Fibroblast of villous mesenchyme (primary cell): ENCODE measurements around the gene GLIS2. TPM values are rescaled to one million over a fixed set of nuclear protein-coding genes. Genes with fewer than 3 reads are reported as not detected.

Experiments
- DNase-seq: peaks from one replicate; pipeline ENCODE4 v3.0.0-alpha.2; 2010; ENCODE audit warnings: low read depth
- H3K4me3 ChIP-seq: 2 replicates; pipeline ENCODE4 v1.5.1; 2011; ENCODE audit warnings: low read depth, mild to moderate bottlenecking, low read length
- CTCF ChIP-seq: IDR thresholded peaks from 2 replicates; pipeline ENCODE4 v1.5.1; 2012; ENCODE audit warnings: low read depth, mild to moderate bottlenecking, low read length; ENCODE audit not compliant: insufficient read depth
- total RNA-seq: library from RNA; depleted of rRNA; stranded (reverse); fragments of >200 nt; gene quantifications from 2 replicates; pipeline ENCODE4 v1.2.3, GENCODE V29; 2012

GLIS2 gene
- total RNA-seq, 1 donor = 4.3 TPM

DNA sequence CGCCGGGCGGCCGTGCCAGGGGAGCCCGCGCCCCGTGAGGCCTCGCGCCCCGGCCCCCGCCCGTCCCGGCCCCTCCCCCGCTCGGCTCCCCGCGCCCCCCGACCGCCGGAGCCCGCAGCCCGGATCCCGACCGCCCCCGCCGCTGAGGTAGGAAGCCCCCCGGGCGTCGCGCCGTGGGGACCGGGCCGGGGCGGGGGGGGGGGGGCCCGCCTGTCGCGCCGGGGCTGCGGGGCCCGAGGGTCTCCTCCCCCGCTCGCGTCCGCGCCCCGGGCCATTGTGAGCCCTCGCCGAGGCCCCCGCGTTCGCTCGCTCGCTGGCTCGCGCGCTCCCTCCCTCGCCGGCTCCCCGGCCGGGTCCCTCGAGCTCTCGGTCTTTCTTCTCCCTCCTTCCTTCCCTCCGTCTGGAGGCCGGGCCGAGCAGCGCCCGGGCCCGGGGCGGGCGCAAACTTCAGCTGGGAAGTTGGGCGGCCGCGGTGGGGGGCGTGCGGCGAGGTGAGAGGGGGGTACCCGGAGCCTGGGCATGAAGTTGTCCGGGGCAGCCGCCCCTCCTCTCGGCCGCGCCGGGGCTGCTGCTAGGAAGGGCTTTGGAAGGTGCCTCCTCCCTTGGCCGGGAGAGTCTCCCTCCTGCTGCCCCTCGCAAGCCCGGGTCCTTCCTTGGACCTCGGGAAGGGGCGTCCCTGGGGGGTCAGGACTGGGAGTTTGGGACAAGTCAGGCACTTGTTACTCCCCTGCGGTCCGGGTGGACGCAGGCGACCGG, 419 bp downstream of the GLIS2 start:
- no peak for TF ChIP-seq CTCF
- no peak for DNase-seq
- peak overlapping the region; percentile 85 for H3K4me3 ChIP-seq

DNA sequence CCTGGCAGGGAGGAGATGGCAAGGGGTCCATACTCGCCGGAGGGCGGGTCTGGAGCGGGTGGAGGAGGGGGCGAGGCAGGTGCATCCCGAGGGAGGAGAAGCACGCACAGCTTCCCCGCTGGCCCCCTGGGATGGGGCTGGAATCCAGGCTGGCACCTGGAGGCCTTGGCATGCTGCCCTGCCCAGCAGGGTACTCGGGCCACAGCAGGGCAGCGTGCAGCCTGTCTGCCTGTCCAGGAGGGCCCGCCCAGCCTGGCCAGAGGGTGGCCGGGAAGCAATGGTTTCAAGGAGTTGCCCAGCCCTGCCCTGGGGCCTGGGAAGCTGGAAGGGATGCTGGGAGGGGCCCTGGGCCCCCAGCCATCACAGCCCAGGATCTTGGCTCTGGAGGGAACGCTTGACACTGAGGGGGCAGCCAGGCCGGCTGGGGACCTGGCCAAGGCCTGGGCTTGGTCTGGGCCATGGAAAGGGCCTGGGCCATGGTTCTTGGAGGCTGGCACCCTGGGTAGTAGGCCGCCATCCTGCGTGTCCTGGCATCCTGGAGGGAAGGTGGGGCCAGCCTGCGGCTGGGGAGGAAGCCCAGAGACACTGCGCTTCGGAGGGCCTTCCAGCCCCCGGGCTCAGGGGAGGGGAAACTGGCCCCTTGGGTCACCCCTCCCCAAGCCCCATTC, 1.1 kb downstream of the GLIS2 start:
- DNase-seq = no peak
- peak overlapping the region; percentile 85 for H3K4me3 ChIP-seq
- no peak for TF ChIP-seq CTCF

DNA sequence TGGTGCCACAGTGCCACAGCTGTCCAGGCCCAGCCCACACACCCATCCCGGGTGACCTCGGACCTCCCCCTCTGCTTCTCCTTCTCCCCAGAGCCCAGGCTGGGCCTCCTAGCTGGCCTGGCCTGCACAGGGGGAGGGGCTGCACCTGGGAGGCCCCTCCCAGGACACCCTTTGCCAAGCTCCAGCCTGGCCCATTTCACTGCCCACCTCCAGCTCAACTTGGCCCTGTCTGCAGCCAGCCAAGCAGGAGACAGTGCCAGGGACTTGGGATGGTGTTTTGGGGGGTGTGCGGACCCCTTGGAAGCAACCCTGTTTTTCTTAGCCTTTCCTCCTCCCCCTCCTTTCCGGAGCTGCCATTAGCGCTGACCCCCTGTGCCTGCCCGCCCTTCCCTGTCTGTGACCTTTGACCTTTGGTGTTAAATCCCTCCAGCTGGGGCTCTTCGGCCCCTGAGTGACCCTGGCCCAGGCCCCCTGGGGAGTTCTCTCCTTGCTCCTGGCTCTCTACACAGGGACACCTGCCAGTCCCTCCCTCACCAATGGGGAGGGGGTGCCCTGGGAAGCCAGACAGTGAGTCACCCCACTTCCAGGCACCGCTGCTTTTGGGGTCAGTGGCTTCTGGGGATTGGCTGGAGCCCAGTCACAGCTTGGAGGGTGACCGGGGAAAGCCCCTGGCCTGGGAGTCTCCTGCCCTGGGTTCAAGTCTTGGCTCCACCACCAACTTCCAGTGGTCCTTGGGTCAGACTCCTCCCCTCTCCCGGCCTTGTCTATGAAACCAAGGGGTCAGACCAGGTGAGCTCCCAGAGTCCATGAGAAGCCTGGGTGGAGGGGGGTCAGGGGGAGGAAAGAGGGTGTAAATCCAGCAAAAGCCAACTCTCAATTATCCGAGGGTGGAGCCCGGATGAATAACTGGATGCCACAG, 1.9 kb downstream of the GLIS2 start:
- H3K4me3 ChIP-seq = peak overlapping the region; percentile 85
- no peak for TF ChIP-seq CTCF
- peak; percentile 45 for DNase-seq

DNA sequence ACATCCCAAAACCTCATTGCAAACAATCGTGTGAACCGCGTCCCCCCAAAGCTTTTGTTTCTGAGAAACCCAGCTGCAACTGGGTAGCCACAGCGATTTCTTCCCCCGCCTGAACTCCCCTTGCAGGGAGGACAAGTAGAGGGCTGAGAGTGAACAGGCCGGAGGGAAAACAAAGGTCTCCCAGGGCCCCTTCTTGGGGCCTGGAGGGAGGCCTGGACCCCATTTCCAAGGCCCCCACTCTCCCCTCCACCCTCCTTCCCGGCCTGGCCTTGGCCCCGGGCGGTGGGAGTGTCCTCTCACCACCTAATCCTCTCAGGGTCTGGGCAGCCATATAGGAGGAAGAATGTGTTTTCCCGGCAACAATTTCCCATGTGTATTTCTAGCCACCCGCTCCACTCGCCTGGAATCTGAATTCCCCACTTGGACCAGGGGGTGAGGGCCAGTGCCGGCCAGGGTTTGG, 2.6 kb downstream of the GLIS2 start:
- TF ChIP-seq CTCF = no peak
- DNase-seq = no peak
- peak overlapping the region; percentile 85 for H3K4me3 ChIP-seq

- DNase-seq = no peak
- H3K4me3 ChIP-seq = peak overlapping the region; percentile 85
- no peak for TF ChIP-seq CTCF
Observed at GRCh38 chr16:4318967-4319366, 3.1 kb downstream of the GLIS2 start.

- peak; percentile 43 for DNase-seq
- no peak for TF ChIP-seq CTCF
- peak overlapping the region; percentile 37 for H3K4me3 ChIP-seq
Observed at GRCh38 chr16:4319454-4320421, 3.9 kb downstream of the GLIS2 start.
